HUES64 (cell line): ENCODE measurements around the gene PTGES.
"Not testable (repeated sequence)": the region's sequence is repeated elsewhere in the genome, so short reads cannot be mapped to it uniquely, and the experiment has no call there.

Experiments
- H3K27ac ChIP-seq: 2 replicates; pipeline ENCODE4 v1.7.0; 2013; ENCODE audit warnings: low read depth, low read length, inconsistent platforms
- H3K27me3 ChIP-seq: 2 replicates; pipeline ENCODE4 v1.6.1; 2013; ENCODE audit warnings: mild to moderate bottlenecking, low read length; ENCODE audit not compliant: insufficient read depth
- H3K36me3 ChIP-seq: 2 replicates; pipeline ENCODE4 v1.6.1; 2013; ENCODE audit warnings: mild to moderate bottlenecking, low read length; ENCODE audit not compliant: insufficient read depth
- H3K4me1 ChIP-seq: 2 replicates; pipeline ENCODE4 v1.6.1; 2013; ENCODE audit warnings: mild to moderate bottlenecking, low read length, moderate library complexity; ENCODE audit not compliant: insufficient read depth
- H3K4me3 ChIP-seq: 2 replicates; pipeline ENCODE4 v1.5.1; 2013; ENCODE audit warnings: mild to moderate bottlenecking, low read length, moderate library complexity
- H3K9ac ChIP-seq: 2 replicates; pipeline ENCODE4 v1.6.1; 2013; ENCODE audit warnings: mild to moderate bottlenecking, low read depth, low read length
- H3K9me3 ChIP-seq: 2 replicates; pipeline ENCODE4 v1.6.1; 2013; ENCODE audit warnings: low read depth, low read length; ENCODE audit not compliant: insufficient read depth
- WGBS: fragments of 150-250, 120-280 bp; methylation state at CpG from one replicate; pipeline ENCODE4 v1.1.7; 2013; ENCODE audit warnings: missing lambda C conversion rate; 5-methylcytosine and 5-hydroxymethylcytosine counted together

The PTGES gene

GRCh38 chr9:129779560-129780190 is 26.8 kb upstream of the PTGES start:
- 93% methylated on average over 7 of the region's 7 CpGs for WGBS
- no peak overlapping the region for H3K4me3 ChIP-seq
- no peaks in the 10 kb centered on the region for H3K9me3 ChIP-seq
- no peak overlapping the region for H3K9ac ChIP-seq
- H3K36me3 ChIP-seq: no peaks in the 10 kb centered on the region
- H3K4me1 ChIP-seq: peaks cover 7% of the 10 kb centered on the region
- H3K27ac ChIP-seq: no peak overlapping the region
- H3K27me3 ChIP-seq: no peaks in the 10 kb centered on the region

- WGBS: 88% methylated on average over 3 of the region's 3 CpGs
- H3K27ac ChIP-seq: no peak overlapping the region
- H3K4me3 ChIP-seq: no peak overlapping the region
Measured at GRCh38 chr9:129778469-129778868, 25.6 kb upstream of the PTGES start.

GRCh38 chr9:129777769-129778130 is 24.9 kb upstream of the PTGES start:
- Histone ChIP-seq H3K27ac (no peak overlapping the region), H3K36me3 (no peaks in the 10 kb centered on the region), H3K4me1 (peaks cover 7% of the 10 kb centered on the region), H3K4me3 (no peak overlapping the region), H3K27me3 (no peaks in the 10 kb centered on the region), H3K9me3 (no peaks in the 10 kb centered on the region), H3K9ac (no peak overlapping the region)
- 81% methylated on average over 11 of the region's 11 CpGs for WGBS

More at GRCh38 chr9:129778469-129778868, 25.6 kb upstream of the PTGES start:
- no peaks in the 10 kb centered on the region for H3K27me3 ChIP-seq
- H3K36me3 ChIP-seq: no peaks in the 10 kb centered on the region
- H3K9ac ChIP-seq: no peak overlapping the region
- H3K4me1 ChIP-seq: peaks cover 7% of the 10 kb centered on the region
- no peaks in the 10 kb centered on the region for H3K9me3 ChIP-seq

GRCh38 chr9:129776938-129777768 is 24.3 kb upstream of the PTGES start:
- no peak overlapping the region for H3K9ac ChIP-seq
- H3K9me3 ChIP-seq: no peaks in the 10 kb centered on the region
- peaks cover 7% of the 10 kb centered on the region for H3K4me1 ChIP-seq
- 47% methylated on average over 16 of the region's 16 CpGs for WGBS
- no peaks in the 10 kb centered on the region for H3K27me3 ChIP-seq
- H3K36me3 ChIP-seq: no peaks in the 10 kb centered on the region
- no peak overlapping the region for H3K27ac ChIP-seq
- no peak overlapping the region for H3K4me3 ChIP-seq

GRCh38 chr9:129776566-129776937 is 23.7 kb upstream of the PTGES start:
- H3K9me3 ChIP-seq: no peaks in the 10 kb centered on the region
- H3K4me1 ChIP-seq: peaks cover 7% of the 10 kb centered on the region
- H3K4me3 ChIP-seq: no peak overlapping the region
- H3K27ac ChIP-seq: no peak overlapping the region
- H3K36me3 ChIP-seq: no peaks in the 10 kb centered on the region
- no peaks in the 10 kb centered on the region for H3K27me3 ChIP-seq
- H3K9ac ChIP-seq: no peak overlapping the region
- 81% methylated on average over 8 of the region's 8 CpGs for WGBS

GRCh38 chr9:129776096-129776495 is 23.3 kb upstream of the PTGES start:
- not testable (repeated sequence) for H3K4me3 ChIP-seq, H3K9ac ChIP-seq, H3K9me3 ChIP-seq, H3K4me1 ChIP-seq, H3K27ac ChIP-seq, H3K27me3 ChIP-seq, H3K36me3 ChIP-seq
- WGBS: 91% methylated on average over 4 of the region's 4 CpGs

- H3K27ac ChIP-seq: no peak overlapping the region
- H3K27me3 ChIP-seq: no peaks in the 10 kb centered on the region
Measured at GRCh38 chr9:129775448-129775798, 22.6 kb upstream of the PTGES start.

GRCh38 chr9:129774791-129775447 is 22.1 kb upstream of the PTGES start:
- no peak overlapping the region for H3K27ac ChIP-seq
- H3K9ac ChIP-seq: no peak overlapping the region
- WGBS: 88% methylated on average over 20 of the region's 20 CpGs
- H3K4me3 ChIP-seq: no peak overlapping the region
- H3K9me3 ChIP-seq: no peaks in the 10 kb centered on the region
- peaks cover 7% of the 10 kb centered on the region for H3K4me1 ChIP-seq
- H3K36me3 ChIP-seq: no peaks in the 10 kb centered on the region
- no peaks in the 10 kb centered on the region for H3K27me3 ChIP-seq

More at GRCh38 chr9:129775448-129775798, 22.6 kb upstream of the PTGES start:
- no peaks in the 10 kb centered on the region for H3K36me3 ChIP-seq
- peaks cover 7% of the 10 kb centered on the region for H3K4me1 ChIP-seq
- H3K9me3 ChIP-seq: no peaks in the 10 kb centered on the region
- no peak overlapping the region for H3K9ac ChIP-seq
- no peak overlapping the region for H3K4me3 ChIP-seq
- 91% methylated on average over 2 of the region's 2 CpGs for whole genome bisulfite sequencing

- H3K27ac ChIP-seq: no peak overlapping the region
Measured at GRCh38 chr9:129773262-129774048, 20.6 kb upstream of the PTGES start.

GRCh38 chr9:129770741-129771140 is 17.9 kb upstream of the PTGES start:
- Histone ChIP-seq H3K36me3 (no peaks in the 10 kb centered on the region), H3K27me3 (no peaks in the 10 kb centered on the region), H3K4me3 (no peak overlapping the region), H3K9ac (no peak overlapping the region), H3K9me3 (no peaks in the 10 kb centered on the region), H3K27ac (no peak overlapping the region), H3K4me1 (no peaks in the 10 kb centered on the region)
- 89% methylated on average over 5 of the region's 5 CpGs for whole genome bisulfite sequencing

More at GRCh38 chr9:129773262-129774048, 20.6 kb upstream of the PTGES start:
- WGBS: 82% methylated on average over 10 of the region's 10 CpGs
- Histone ChIP-seq H3K4me1 (peaks cover 7% of the 10 kb centered on the region), H3K9ac (no peak overlapping the region), H3K9me3 (no peaks in the 10 kb centered on the region), H3K36me3 (no peaks in the 10 kb centered on the region), H3K4me3 (no peak overlapping the region), H3K27me3 (no peaks in the 10 kb centered on the region)

- Histone ChIP-seq H3K9me3 (no peaks in the 10 kb centered on the region), H3K36me3 (no peaks in the 10 kb centered on the region), H3K4me1 (no peaks in the 10 kb centered on the region), H3K4me3 (no peak overlapping the region), H3K27ac (no peak overlapping the region), H3K9ac (no peak overlapping the region), H3K27me3 (no peaks in the 10 kb centered on the region)
- WGBS: 94% methylated on average over 5 of the region's 5 CpGs
Measured at GRCh38 chr9:129769669-129770068, 16.8 kb upstream of the PTGES start.
